NCI-H82 (cell line): ENCODE measurements around the gene PIK3AP1.

Experiments
- DNase-seq: peaks from one replicate; lab custom pipeline; 2025; lab: John Stamatoyannopoulos, UW

Gene PIK3AP1

DNA sequence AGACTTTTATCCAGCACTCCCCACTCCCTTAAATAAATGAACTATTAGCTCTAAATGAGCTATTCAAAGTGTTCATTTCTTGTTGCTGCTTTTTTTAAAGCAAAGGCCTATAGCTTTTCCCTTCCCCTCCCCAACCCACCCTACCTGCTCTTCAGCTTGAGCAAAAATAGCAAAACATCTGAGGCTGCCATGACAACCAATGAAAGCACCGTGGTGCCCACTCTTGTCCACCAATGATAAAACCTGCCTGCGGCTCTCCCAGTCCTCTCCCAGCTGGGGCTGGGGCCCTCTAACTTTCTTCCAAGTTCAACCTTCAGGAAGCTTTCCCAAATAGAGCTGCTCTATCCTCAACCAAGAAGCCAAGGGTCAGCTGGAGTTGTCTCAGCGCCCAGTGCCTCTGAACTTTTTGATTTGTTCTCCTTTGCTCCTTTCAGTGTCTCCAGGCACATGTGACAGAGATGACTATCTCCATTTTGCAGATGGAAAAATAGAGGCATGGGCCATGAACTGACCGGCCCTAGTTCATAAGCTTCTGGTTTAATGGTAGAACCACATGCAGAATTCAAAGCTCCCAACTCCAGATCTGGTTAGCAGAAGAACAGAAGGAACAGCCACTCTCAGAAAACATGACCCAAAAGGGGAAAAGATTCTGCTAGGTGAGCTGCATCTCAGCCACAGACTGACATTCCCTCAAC lies 47.7 kb downstream of the PIK3AP1 start:
- no peak for DNase-seq

DNA sequence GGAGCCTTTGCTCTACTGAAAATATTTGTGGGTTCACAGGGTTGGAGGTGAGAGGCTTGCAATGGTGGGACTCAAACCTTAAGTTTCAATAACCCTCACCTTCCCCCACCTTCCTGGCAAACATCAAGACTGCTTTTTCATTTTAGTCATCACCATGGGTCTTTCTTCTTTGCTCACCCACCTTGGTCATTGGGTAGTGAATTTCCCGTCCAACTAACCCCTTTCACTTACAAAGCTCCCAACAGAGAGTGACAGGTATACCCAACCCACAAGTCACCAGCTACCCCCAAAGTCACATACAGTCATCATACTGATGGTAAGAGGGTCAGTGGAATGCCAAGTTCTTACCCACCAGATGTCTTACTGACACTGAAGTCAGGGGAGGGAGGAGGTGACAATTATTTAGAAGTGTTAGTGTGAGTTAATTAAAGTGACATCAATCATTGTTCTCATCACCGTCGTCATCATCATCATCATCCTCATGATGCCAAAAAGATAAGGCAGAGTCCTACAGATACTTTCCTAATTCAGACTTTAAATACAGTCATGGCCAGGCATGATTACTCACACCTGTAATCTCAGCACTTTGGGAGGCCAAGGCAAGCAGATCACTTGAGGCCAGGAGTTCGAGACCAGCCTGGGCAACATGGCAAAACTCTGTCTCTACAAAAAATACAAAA lies 49.0 kb downstream of the PIK3AP1 start:
- DNase-seq, result no peak

DNA sequence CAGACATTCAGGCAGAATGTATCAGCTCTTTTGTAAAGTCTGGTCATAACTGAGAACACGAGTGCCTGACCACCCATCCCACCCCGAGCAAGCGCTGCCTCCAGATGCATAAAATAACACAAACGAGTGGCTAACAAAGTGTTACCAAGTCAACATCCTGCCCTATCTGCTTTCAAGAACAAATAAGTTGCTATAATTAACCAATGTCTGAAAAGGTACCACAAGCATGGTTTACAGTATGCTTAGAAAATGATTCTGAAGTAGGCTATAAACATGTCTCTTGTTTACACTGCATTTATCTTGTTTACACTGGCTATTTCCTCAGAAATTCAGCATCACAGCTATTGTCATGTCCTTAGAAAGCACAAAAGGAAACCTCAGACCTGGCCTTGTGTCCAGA lies 49.5 kb downstream of the PIK3AP1 start:
- DNase-seq, result no peak

DNA sequence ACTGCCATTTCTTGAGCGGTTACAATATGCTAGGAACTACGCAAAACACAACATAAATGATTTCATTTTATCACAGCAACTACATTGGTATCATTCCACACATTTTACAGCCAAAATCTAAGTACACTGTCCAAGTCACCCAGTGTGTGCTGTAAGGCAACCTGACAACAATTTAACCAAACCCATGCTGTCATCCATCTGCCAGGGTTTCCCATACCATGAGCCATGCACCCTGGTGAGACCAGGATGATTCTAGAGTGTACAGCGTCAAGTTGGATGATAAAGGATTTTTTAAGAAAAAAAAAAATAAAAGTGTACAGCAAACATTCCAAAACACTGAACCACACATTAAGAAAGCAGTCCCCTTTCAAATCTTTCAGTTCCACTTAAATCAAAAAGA lies 52.9 kb downstream of the PIK3AP1 start:
- no peak for DNase-seq

DNA sequence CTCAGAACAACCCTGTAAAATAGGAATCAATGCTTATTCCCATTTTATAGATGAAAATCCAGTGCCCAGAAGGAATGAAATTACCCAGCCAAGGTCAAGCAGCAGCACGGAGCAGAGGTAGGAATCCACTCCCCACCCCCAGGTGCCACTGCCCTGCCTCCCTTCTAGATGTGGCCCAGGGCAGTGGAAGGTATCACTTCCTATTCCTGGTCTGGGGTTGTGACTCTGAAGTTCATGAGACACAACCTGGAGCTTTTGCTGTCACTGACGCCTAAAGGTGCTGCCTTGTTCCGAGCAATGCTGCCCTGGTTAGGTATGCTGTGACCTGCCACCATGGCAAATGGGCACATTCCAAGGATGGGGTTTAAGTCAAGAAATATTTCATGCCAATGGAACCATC lies 53.6 kb downstream of the PIK3AP1 start:
- DNase-seq, result no peak

DNA sequence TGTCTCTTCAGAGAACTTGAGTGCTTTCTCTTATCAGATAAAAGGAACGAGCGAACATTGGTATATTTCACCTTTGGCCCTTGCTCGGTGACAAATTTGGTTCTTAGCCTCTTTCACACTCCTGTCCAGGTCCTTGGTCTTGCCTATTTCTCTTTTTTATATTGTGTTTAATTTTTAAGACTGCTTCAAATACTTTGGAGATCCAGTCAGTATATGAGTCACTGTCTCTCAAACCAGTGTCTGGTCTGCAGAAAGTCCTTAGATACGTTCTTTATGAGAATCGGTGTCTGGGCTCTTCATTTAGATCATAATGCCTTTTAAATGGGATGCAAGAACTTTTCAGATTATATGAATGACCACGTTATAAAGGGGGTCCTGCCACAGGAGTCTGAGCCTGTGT lies 55.0 kb downstream of the PIK3AP1 start:
- DNase-seq, result no peak

DNA sequence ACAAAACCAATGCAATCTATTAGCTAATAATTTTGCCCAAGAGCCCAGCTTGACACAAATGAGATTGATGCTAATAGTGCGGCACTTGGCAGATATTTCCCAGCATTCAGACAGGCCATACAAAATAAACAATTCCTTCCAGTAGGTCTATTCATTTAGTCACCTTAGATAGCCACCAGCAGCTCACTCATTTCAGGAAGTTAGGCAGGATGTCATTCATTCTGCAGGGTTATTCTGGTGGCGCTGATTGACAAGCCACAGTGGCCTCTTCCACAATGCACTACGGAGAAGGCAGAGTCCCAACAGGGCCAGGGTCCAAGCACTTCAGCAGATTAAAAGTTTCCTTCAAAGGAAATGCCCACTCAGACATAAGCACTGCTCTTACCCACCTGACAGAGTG lies 55.8 kb downstream of the PIK3AP1 start:
- DNase-seq, result no peak

DNA sequence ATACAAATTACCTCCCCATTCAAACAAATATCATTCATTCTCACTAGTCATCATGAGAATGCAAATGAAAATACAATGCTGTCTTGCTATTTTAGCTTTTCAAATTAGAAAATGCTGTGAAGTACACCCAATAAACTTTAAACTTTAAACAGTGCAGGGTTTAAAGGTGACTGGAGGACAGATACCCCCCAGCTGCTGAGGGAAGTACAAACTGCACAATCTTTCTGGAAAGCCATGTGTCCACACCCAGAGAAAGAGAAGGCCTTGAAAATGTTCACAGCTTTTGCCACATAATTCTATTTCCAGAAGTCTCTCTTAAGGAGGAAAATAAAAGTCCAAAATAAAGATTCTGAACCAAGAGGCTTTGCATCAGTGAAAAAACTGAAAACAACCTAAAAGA lies 56.5 kb downstream of the PIK3AP1 start:
- no peak for DNase-seq

DNA sequence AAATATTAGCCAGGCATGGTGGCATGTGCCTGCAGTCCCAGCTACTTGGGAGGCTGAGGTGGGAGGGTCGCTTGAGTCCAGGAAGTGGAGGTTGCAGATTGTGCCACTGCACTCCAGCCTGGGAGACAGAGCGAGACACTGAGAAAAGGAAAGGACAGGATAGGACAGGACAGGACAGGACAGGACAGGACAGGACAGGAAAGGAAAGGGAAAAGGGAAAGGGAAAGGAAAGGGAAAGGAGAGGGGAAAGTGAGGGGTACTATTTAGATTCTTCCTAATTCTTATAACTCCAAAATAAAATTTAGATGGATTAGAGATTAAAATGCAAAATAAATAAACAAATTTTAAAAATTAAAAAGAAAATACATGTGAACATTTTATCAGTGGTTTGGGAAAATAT lies 58.7 kb downstream of the PIK3AP1 start:
- DNase-seq, result no peak

DNA sequence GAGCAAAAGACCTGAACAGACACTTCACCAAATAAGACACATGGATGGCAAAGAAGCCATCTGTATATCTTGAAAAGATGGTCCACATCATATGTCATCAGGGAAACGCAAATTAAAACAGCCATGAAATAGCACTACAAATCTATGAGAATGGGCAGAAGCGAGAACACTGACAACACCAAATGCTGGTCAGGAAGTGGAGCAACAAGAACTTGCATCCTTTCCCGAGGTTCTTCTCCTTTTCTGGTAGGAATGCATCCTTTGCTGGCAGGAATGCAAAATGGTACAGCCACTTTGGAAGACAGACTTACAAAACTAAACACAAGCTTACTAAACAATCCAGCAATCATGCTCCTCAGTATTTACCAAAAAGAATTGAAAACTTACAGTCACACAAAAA lies 60.0 kb downstream of the PIK3AP1 start:
- DNase-seq, result no peak

DNA sequence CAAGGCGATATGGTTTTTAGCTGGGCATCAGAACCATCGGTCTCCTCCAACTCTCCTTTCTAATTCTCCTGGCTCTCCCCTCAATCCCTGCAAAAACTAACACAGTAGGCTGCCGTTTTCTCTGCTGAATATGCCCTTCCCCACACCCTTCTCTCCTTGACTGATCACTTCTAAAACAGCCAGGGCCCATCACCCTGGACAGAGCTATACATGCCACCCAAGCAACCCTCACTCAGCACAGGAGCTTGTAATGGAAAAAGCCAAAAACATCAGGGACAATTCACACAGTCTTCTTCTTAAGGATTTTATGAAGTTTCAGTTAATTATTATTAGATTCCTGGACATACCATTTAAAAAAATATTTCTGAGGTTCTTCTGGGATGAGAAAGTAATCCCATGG lies 61.5 kb downstream of the PIK3AP1 start:
- DNase-seq, result no peak

DNA sequence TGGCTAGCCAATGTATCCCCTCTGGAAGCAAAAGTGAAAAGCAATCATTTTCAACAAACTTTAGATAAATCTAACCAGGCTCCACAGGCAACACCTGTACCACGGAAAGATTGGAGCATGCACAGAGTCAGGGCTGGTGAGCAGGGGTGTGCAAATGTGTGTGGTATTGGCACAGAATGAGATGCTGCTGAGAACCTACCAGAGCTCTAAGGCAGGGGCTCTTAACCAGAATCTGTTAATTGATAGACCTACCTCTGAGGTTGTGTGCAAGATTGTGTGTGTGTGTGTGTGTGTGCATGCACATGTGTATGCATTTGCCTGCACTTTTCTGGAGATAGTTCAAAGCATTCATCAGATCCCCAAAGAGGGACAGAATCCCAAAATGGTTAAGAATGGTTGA lies 62.9 kb downstream of the PIK3AP1 start:
- no peak for DNase-seq

DNA sequence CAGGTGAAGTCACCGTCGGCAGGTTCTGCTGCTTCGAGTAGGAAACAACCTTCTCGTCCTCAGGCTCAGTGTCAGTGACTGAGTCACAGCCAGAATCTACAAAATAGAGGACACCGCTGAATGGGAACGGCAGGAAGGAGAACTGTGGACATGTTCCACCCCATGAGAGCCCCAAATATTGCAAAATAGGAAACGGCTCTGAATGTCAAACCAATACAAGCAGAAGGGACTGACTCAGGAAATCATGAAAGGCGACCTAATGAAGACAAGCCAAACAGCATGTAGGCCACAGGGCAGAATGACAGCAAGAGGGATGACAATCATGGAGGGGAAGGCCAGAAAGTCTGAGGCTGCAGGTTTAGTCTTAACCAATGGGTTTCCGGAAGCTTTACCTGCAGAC lies 63.5 kb downstream of the PIK3AP1 start:
- no peak for DNase-seq

DNA sequence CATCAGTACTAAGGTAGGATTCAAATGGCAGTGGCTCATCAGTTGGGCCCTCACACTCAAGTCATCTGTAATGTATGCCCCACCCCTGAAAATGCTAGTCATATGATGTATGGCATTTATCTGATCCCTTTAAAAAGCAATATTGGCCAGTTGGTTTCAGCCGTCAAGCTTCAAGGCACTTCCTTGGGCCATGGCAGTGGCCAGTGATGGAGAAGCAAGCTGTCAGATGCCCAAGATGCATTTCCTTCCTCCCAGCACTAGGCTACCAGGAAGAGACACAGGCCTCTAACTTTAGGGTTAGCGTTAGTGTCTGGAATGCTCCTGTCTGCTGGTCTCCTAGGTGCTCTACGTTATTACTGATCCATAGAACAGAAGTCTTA lies 64.1 kb downstream of the PIK3AP1 start:
- no peak for DNase-seq

DNA sequence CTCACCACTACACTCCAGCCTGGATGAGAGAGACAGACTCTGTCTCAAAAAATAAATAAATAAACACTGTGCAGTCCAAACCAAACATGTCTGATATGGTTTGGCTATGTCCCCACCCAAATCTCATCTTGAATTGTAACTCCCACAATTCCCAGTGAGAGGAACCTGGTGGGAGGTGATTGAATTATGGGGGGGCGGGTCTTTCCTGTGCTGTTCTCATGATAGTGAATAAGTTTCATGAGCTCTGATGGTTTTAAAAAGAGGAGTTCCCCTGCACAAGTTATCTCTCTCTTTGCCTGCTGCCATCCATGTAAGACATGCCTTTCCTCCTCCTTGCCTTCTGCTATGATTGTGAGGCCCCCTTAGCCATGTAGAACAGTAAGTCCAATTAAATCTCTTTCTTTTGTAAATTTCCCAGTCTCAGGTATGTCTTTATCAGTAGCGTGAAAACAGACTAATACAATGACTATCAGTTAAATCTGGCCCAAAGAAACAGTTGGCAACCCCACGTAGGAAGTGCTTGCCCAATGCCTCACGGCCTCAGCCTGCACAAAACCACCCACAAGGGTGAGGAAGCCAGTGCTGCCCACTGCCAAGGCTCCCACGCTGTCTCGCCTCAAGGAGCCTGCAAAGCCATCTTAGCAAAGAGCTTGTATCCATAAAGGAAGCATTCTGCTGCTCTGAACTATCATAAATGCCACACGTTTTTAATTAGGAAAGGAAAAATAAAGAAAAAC lies 64.7 kb downstream of the PIK3AP1 start:
- DNase-seq, result no peak

DNA sequence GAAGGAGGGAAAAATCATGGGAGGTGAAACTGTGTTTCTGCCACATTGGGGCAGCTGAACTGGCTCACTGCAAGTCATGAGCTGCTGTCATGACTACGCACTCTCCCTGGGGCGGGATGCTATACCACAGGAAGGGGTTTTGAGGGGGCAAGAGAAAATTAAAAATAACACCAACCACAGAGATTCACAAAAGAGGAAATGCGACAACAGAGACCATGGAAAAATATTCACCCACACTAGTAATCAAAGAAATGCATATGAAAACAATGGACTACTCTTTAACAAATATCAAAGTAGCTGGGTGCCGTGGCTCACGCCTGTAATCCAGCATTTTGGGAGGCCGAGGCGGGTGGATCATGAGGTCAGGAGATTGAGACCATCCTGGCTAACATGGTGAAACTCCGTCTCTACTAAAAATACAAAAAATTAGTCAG lies 68.3 kb downstream of the PIK3AP1 start:
- DNase-seq, result no peak

DNA sequence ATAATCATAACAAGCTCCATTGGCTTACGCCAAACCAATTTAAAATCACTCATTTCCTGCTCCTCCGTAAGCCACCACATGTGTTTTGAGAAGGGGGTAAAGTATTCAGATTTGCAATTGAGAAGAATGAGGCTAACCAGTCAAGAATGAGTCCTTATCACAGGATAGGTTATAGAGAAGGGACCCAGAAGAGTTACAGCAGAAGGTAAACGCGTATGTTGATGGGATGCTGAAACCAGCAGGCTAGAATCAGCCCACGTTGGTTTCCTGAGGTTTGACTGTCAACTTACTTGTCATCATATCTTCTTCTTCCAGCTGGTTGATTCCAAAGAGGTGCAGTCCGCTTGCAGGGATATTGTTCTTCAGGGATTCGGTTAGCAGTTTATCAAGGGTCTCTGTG lies 69.4 kb downstream of the PIK3AP1 start:
- DNase-seq, result no peak

DNA sequence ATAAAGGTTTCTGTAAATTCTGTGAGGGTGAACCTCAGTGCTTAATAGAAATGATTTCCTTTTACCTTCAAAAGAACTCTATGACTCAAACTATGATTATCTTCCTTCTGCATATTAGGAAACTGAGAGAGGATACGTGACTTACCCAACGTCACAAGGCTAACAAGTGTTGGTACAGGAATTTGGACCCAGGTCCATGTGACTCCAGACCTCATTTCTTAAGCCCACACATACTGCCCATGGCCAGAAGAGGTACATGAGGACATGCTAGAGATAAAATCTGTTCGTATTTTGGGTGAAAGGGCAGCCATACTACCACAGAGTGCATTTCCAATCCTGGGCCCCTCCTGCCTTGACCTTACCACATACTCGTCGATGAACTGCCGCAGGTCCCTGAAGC lies 72.0 kb downstream of the PIK3AP1 start:
- DNase-seq, result no peak

DNA sequence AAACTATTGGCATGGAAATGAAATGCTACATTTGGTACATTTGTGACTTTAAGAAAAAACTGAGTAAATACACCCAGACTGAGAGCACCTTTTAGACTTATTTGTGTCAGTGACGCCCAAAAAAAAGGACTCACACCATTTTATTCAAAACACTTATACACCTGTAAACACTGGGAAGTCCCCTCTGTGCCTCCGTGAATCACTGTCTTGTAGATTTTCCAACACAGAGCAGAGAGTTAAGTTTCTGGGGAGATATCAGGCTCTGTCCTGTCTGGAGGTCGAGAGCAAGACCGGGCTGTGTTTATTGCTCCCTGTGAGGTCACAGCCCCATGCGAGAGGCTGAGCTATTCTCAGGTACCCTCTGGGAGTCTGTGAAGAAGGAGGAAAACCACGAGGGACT lies 72.8 kb downstream of the PIK3AP1 start:
- no peak for DNase-seq

DNA sequence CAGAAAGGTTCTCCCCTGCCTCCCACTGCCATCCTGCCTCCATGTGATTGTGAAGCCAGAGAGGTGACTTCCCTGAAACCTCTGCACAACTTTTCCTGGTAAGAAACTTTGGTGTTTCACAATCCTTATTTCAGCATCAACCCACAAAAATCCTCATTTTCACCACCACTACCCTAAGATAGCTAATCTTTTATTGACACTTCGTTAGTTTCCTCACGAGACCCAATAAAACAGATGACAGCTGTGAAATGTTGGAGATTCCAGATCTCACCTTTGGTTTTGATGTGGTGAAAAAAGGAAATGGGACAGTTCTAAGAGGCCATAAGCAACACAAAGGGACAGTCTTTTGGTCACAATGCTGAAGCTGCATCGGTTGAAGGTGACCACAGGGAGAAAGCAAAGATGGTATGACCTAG lies 73.6 kb downstream of the PIK3AP1 start:
- DNase-seq, result no peak

DNA sequence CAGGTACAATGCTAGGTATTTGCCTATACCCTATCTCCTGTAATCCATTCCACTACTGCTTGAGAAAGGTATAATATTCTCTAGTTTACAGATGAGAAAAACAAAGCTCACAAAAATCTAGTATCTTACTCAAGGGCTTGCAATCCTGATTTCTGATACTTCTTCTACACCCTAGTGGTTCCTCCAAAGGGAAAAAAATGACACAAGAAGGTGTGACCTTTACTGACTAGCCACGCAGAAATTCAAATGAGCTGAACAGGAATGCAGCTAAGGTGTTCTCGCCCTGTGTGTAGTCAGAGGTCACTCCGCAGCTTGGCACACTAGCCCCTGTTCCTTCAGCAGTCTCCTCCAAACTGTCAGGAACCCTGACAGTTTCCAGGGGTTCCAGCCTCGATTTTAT lies 74.0 kb downstream of the PIK3AP1 start:
- no peak for DNase-seq

DNA sequence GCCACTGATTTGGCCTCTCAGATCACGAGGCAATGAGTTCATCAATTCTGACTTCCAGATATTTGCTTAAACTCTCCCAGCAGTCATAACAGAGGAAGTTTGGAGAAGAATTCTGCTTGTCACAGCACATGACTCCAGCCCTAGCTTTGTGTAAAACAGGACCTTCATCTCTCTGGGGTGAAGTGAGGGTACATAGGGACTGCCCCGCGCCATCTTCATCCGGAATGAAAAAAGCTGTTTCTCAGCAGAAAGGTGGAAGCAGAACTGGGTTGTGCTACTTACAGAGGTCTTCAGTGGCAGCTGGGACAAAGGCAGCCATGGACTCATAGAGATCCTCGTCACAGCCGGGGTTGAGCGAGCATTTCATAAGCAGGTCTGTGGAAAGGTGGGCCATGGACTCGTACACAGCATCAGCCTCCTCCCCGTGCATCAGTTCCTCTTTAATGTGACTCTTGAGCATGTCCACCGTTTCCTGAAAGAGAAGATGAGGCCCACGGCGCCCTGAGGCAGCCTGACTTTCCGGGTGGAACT lies 75.1 kb downstream of the PIK3AP1 start:
- DNase-seq, result no peak

DNA sequence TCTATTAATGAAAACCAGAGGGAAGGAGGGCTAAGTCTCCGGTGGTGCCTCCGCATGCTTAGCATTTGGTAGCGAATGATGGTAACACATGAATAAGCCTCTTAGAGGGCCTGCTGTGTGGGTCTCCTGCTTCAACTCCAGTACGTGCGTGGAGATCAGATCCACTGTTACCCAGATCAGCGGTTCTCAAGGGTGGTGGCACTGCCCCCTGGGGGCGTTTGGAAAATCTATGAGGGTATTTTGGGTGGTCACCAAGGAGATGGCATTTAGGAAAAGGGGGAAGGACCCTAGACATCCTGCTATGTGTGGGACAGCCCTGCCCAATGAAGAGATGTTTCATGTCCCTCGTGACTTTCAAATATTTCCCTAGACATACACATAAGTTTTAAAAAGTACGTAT lies 76.4 kb downstream of the PIK3AP1 start:
- DNase-seq, result peak; percentile 13
